ENCODE results near the gene PP2D1. TPM values are rescaled to one million over a fixed set of nuclear protein-coding genes. Genes with fewer than 3 reads are reported as not detected.

The PP2D1 gene
- total RNA-seq, 1 experiment from 2014 or later = not detected

- ATAC-seq (no peak), DNase-seq (ENCODE audit: low read depth, low spot score) (no peak)
- ChIA-PET CTCF (no interaction called here), POLR2A (no interaction called here)
- no peaks in the 10 kb centered on the region for H3K27me3 ChIP-seq (ENCODE audit: control insufficient read depth, insufficient read depth, low read length)
- no peak overlapping the region for H3K4me3 ChIP-seq (ENCODE audit: low read depth in 2 of 2, low read length in 2 of 2)
- no peaks in the 10 kb centered on the region for H3K9me3 ChIP-seq (ENCODE audit: control insufficient read depth, insufficient read depth, low read depth, low read length)
- 0 out of 2 replicates have a peak overlapping the region, but pooled peaks have one; percentile 4 for H3K27ac ChIP-seq (ENCODE audit: low read length)
- no peaks in the 10 kb centered on the region for H3K36me3 ChIP-seq (ENCODE audit: control insufficient read depth, insufficient read depth, low read length)
- intact Hi-C loops (cut with micrococcal nuclease; ENCODE audit: unreplicated experiment) (no loop called here), in situ Hi-C loops (cut with HindIII; ENCODE audit: low pct_unique_long_range_greater_than_20kb, low sequenced_read_pairs) (no loop called here)
- H3K4me1 ChIP-seq (ENCODE audit: control insufficient read depth, insufficient read depth, low read length) = peaks cover 11% of the 10 kb centered on the region
- no TSS peak for BruUV-seq (replicated peaks)
- TF ChIP-seq, protein P1, sequence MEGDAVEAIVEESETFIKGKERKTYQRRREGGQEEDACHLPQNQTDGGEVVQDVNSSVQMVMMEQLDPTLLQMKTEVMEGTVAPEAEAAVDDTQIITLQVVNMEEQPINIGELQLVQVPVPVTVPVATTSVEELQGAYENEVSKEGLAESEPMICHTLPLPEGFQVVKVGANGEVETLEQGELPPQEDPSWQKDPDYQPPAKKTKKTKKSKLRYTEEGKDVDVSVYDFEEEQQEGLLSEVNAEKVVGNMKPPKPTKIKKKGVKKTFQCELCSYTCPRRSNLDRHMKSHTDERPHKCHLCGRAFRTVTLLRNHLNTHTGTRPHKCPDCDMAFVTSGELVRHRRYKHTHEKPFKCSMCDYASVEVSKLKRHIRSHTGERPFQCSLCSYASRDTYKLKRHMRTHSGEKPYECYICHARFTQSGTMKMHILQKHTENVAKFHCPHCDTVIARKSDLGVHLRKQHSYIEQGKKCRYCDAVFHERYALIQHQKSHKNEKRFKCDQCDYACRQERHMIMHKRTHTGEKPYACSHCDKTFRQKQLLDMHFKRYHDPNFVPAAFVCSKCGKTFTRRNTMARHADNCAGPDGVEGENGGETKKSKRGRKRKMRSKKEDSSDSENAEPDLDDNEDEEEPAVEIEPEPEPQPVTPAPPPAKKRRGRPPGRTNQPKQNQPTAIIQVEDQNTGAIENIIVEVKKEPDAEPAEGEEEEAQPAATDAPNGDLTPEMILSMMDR (IDR thresholded peaks at IDR 0.05) = no peak
- TF ChIP-seq SIN3A (IDR thresholded peaks at IDR 0.05; ENCODE audit: borderline replicate concordance, insufficient read depth, low read depth, low read length) = no peak
- no peak for TF ChIP-seq TCF7L2 (IDR thresholded peaks at IDR 0.05; ENCODE audit: low read depth, low read length)
- TF ChIP-seq REST (IDR thresholded peaks at IDR 0.05; ENCODE audit: insufficient read depth in 1 of 2, low read depth in 2 of 2, low read length in 1 of 2) = no peak
- no peak for TF ChIP-seq POLR2AphosphoS5 (IDR thresholded peaks at IDR 0.05; ENCODE audit: low read depth, low read length)
Observed at GRCh38 chr3:20043396-20043795, 31.3 kb upstream of the PP2D1 start.

DNA sequence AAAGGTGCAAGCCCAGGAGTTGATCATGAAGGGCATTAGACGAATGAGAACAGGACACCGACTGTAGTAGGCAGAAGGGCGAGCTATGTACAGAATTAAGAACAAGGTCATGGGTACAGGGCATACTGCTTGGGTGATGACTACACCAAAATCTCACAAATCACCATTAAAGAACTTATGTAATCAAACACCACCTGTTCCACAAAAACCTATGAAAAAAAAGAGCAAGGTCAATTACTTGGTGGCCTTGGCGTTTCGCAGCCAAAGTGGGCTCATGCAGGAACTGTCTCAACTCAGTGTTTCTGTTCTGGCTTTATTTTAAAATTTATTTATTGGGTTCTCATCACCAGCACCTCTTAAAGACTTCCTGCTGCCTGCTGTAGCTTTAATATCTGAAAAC, 30.3 kb upstream of the PP2D1 start:
- Histone ChIP-seq H3K27me3 (ENCODE audit: control insufficient read depth, insufficient read depth, low read length) (no peaks in the 10 kb centered on the region), H3K27ac (ENCODE audit: low read length) (no peak overlapping the region), H3K4me3 (ENCODE audit: low read depth in 2 of 2, low read length in 2 of 2) (no peak overlapping the region), H3K9me3 (ENCODE audit: control insufficient read depth, insufficient read depth, low read depth, low read length) (no peaks in the 10 kb centered on the region), H3K4me1 (ENCODE audit: control insufficient read depth, insufficient read depth, low read length) (peaks cover 11% of the 10 kb centered on the region), H3K36me3 (ENCODE audit: control insufficient read depth, insufficient read depth, low read length) (no peaks in the 10 kb centered on the region)
- intact Hi-C loops (cut with micrococcal nuclease; ENCODE audit: unreplicated experiment) (no loop called here), in situ Hi-C loops (cut with HindIII; ENCODE audit: low pct_unique_long_range_greater_than_20kb, low sequenced_read_pairs) (no loop called here)
- ChIA-PET POLR2A (no interaction called here), CTCF (no interaction called here)
- ATAC-seq = no peak
- TSS peak; percentile 47 for BruUV-seq (replicated peaks)
- no peak for DNase-seq (ENCODE audit: low read depth, low spot score)
- TF ChIP-seq, protein P1 (IDR thresholded peaks at IDR 0.05) = no peak
- TF ChIP-seq POLR2AphosphoS5 (IDR thresholded peaks at IDR 0.05; ENCODE audit: low read depth, low read length) (no peak), SIN3A (IDR thresholded peaks at IDR 0.05; ENCODE audit: borderline replicate concordance, insufficient read depth, low read depth, low read length) (no peak), TCF7L2 (IDR thresholded peaks at IDR 0.05; ENCODE audit: low read depth, low read length) (no peak), REST (IDR thresholded peaks at IDR 0.05; ENCODE audit: insufficient read depth in 1 of 2, low read depth in 2 of 2, low read length in 1 of 2) (no peak)
